OCI-LY7 (cell line): Measurements from ENCODE around the gene RPS16. TPM values are rescaled to one million over a fixed set of nuclear protein-coding genes. Genes with fewer than 3 reads are reported as not detected.
"Not testable (repeated sequence)": the region's sequence is repeated elsewhere in the genome, so short reads cannot be mapped to it uniquely, and the experiment has no call there.

Source experiments
- BruUV-seq: library from RNA; stranded (reverse); fragments of 400-500 nt; replicated peaks from 2 replicates; lab custom pipeline; 2021; lab: Mats Ljungman, UMichigan
- CTCF ChIA-PET: fragments of 300-600 bp; sonication (Branson Sonifier 250); formaldehyde crosslinking; loops from one replicate; lab custom pipeline; 2022; ENCODE audit warnings: antibody characterized with exemption; ENCODE audit not compliant: unreplicated experiment; lab: Charles Lee
- POLR2A ChIA-PET: fragments of 300-600 bp; sonication (Branson Sonifier 250); formaldehyde crosslinking; loops from one replicate; lab custom pipeline; 2022; ENCODE audit warnings: antibody characterized with exemption; lab: Charles Lee
- DNase-seq: peaks from one replicate; pipeline ENCODE4 v3.0.0-alpha.2; 2015; ENCODE audit warnings: low spot score
- H2AFZ ChIP-seq: fragments of 200-600 bp; sonication (generic), shearing (Covaris generic); 2 replicates; pipeline ENCODE4 v1.6.1; 2014; ENCODE audit warnings: mild to moderate bottlenecking, antibody characterized with exemption, low read length, moderate library complexity
- H3K27ac ChIP-seq: fragments of 200-600 bp; sonication (generic); 2 replicates; pipeline ENCODE4 v1.5.1; 2014; ENCODE audit warnings: mixed run types, low read depth, mild to moderate bottlenecking, moderate library complexity, low read length, inconsistent platforms; ENCODE audit not compliant: poor library complexity, severe bottlenecking
- H3K36me3 ChIP-seq: fragments of 200-600 bp; sonication (generic); 2 replicates; pipeline ENCODE4 v1.6.1; 2014; ENCODE audit warnings: mild to moderate bottlenecking, antibody characterized with exemption, low read length, moderate library complexity, mixed read lengths; ENCODE audit not compliant: insufficient read depth
- H3K4me1 ChIP-seq: fragments of 200-600 bp; sonication (generic); 2 replicates; pipeline ENCODE4 v1.5.1; 2014; ENCODE audit warnings: mild to moderate bottlenecking, low read length; ENCODE audit not compliant: insufficient read depth, poor library complexity, severe bottlenecking
- H3K4me2 ChIP-seq: fragments of 200-600 bp; sonication (generic); 2 replicates; pipeline ENCODE4 v1.6.1; 2014; ENCODE audit warnings: mild to moderate bottlenecking, low read length
- H3K4me3 ChIP-seq: fragments of 200-600 bp; sonication (generic); 2 replicates; pipeline ENCODE4 v1.5.1; 2014; ENCODE audit warnings: mild to moderate bottlenecking, low read depth, low read length; ENCODE audit not compliant: poor library complexity, severe bottlenecking
- H3K79me2 ChIP-seq: fragments of 200-600 bp; sonication (generic); 2 replicates; pipeline ENCODE4 v1.6.1; 2016; ENCODE audit warnings: low read depth, mild to moderate bottlenecking, low read length, moderate library complexity, mixed read lengths; ENCODE audit not compliant: insufficient read depth
- H3K9me2 ChIP-seq: fragments of 200-600 bp; sonication (generic); 2 replicates; pipeline ENCODE4 v1.6.1; 2016; ENCODE audit warnings: mild to moderate bottlenecking, low read length, mixed read lengths; ENCODE audit not compliant: insufficient read depth
- H3K9me3 ChIP-seq: fragments of 200-600 bp; sonication (generic); 2 replicates; pipeline ENCODE4 v1.6.1; 2014; ENCODE audit warnings: mild to moderate bottlenecking, mixed run types, low read length, mixed read lengths
- H4K20me1 ChIP-seq: fragments of 200-600 bp; sonication (generic); 2 replicates; pipeline ENCODE4 v1.6.1; 2014; ENCODE audit warnings: mild to moderate bottlenecking, antibody characterized with exemption, low read length, moderate library complexity, mixed read lengths; ENCODE audit not compliant: insufficient read depth
- CTCF ChIP-seq: fragments of 200-600 bp; sonication (generic); conservative IDR thresholded peaks from 2 replicates; pipeline ENCODE4 v1.5.1; 2014; ENCODE audit warnings: mild to moderate bottlenecking, antibody characterized with exemption, low read length, moderate library complexity, mixed read lengths
- EZH2phosphoT487 ChIP-seq: fragments of 200-600 bp; sonication (generic); IDR thresholded peaks from 2 replicates; pipeline ENCODE4 v1.6.1; 2018; ENCODE audit warnings: low read depth, borderline replicate concordance, mild to moderate bottlenecking, mixed run types, antibody characterized with exemption, low read length, moderate library complexity, mixed read lengths
- intact Hi-C: fragments of 100-400 bp; cut with micrococcal nuclease; formaldehyde crosslinking; loops from one replicate; pipeline ENCODE4 v1.10.0; 2022; ENCODE audit not compliant: unreplicated experiment
- total RNA-seq, 2 experiments: library from RNA; depleted of rRNA in 1 of 2; stranded (reverse); fragments of >200 nt in 1 of 2; shearing (Covaris generic) in 1 of 2; gene quantifications; 2 replicates each; pipeline ENCODE4 v1.2.3, GENCODE V29; 2014 to 2022

Gene RPS16
- total RNA-seq, 2 experiments from 2014 or later, result 634 to 3,661 TPM

GRCh38 chr19:39479916-39480315 lies 44.2 kb upstream of the RPS16 start:
- H3K27ac ChIP-seq, result peak overlapping the region; percentile 57
- peak overlapping the region; percentile 91 for H3K4me3 ChIP-seq
- peak overlapping the region; percentile 69 for H3K4me2 ChIP-seq
- peaks cover 21% of the 10 kb centered on the region for H3K79me2 ChIP-seq
- CTCF ChIA-PET, result interaction anchor here (1.0 kb wide), 1 partner anchor 19 kb away, joined by 3 read pairs; the partner anchor contains the start of gene DLL3
- intact Hi-C loops, result loop anchor here (1.0 kb wide), 1 partner anchor 35 kb away; the partner anchor contains the start of gene SUPT5H
- no TSS peak for BruUV-seq
- H4K20me1 ChIP-seq, result no peaks in the 10 kb centered on the region
- H3K9me2 ChIP-seq, result no peaks in the 10 kb centered on the region
- TF ChIP-seq CTCF, result no peak
- TF ChIP-seq EZH2phosphoT487, result no peak
- POLR2A ChIA-PET, result interaction anchor here (1.2 kb wide), 2 partner anchors 32 to 41 kb away, joined by 4 to 9 read pairs; no protein-coding TSS in a partner anchor
- H2AFZ ChIP-seq, result peak overlapping the region; percentile 70; the same call in 1 of the 2 replicates
- peak; percentile 22 for DNase-seq
- peaks cover 47% of the 10 kb centered on the region for H3K36me3 ChIP-seq
- H3K9me3 ChIP-seq, result no peaks in the 10 kb centered on the region
- H3K4me1 ChIP-seq, result peaks cover 17% of the 10 kb centered on the region

DNA sequence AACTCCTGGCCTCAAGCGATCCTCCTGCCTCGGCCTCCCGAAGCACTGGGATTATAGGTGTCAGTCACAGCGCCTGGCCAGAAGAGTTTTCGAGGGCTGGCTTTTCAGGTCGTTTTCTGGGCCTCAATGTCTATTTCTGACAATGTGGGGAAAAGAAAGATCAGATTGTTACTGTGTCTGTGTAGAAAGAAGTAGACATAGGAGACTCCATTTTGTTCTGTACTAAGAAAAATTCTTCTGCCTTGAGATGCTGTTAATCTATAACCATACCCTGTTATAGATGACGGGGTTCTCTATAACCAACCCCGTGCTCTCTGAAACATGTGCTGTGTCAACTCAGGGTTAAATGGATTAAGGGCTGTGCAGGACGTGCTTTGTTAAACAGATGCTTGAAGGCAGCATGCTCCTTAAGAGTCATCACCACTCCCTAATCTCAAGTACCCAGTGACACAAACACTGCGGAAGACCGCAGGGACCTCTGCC lies 43.6 kb upstream of the RPS16 start:
- POLR2A ChIA-PET, BruUV-seq, intact Hi-C loops, H3K9me2 ChIP-seq, H4K20me1 ChIP-seq, DNase-seq, H3K9me3 ChIP-seq, H3K4me3 ChIP-seq, CTCF ChIA-PET: not testable (repeated sequence)
- H3K36me3 ChIP-seq, result peaks cover 47% of the 10 kb centered on the region
- peak overlapping the region; percentile 57 for H3K27ac ChIP-seq
- H3K4me1 ChIP-seq, result peaks cover 17% of the 10 kb centered on the region
- 0 out of 2 replicates have a peak overlapping the region, but pooled peaks have one; percentile 70 for H2AFZ ChIP-seq
- H3K4me2 ChIP-seq, result peak overlapping the region; percentile 69; the same call in 1 of the 2 replicates
- H3K79me2 ChIP-seq, result peaks cover 21% of the 10 kb centered on the region

DNA sequence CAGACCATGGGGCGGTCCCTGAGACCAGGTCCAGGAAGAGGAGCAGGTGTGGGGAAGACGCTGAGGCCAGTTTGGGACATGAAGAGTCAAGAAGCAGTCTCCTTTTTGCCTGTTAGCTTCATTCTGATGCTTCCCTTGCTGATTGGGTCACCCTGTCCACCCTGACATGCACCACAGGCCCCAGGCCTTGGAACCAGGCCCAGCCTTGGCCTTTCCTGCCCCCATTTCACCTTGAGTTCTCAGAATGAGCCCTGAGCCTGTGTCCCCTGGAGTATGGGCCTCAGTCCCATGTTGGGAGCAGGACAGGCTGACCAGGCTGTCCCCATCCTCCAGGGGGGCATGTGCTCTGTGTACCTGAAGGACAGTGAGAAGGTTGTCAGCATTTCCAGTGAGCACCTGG lies 40.0 kb upstream of the RPS16 start:
- H3K27ac ChIP-seq, result no peak overlapping the region
- peaks cover 9% of the 10 kb centered on the region for H3K4me1 ChIP-seq
- intact Hi-C loops, result no loop called here
- H2AFZ ChIP-seq, result no peak overlapping the region
- no peak overlapping the region for H3K4me3 ChIP-seq
- no peaks in the 10 kb centered on the region for H3K9me2 ChIP-seq
- H3K36me3 ChIP-seq, result peaks cover 65% of the 10 kb centered on the region
- H3K9me3 ChIP-seq, result no peaks in the 10 kb centered on the region
- POLR2A ChIA-PET, result interaction anchor here (0.6 kb wide), 2 partner anchors 34 to 36 kb away, joined by 3 read pairs; no protein-coding TSS in a partner anchor
- CTCF ChIA-PET, result no interaction called here
- DNase-seq, result no peak
- no TSS peak for BruUV-seq
- TF ChIP-seq CTCF (no peak), EZH2phosphoT487 (no peak)
- peaks cover under 1% of the 10 kb centered on the region; the same call in 1 of the 2 replicates for H3K79me2 ChIP-seq
- no peaks in the 10 kb centered on the region for H4K20me1 ChIP-seq
- no peak overlapping the region for H3K4me2 ChIP-seq
